Measurements from ENCODE around the gene NOG.

DNA sequence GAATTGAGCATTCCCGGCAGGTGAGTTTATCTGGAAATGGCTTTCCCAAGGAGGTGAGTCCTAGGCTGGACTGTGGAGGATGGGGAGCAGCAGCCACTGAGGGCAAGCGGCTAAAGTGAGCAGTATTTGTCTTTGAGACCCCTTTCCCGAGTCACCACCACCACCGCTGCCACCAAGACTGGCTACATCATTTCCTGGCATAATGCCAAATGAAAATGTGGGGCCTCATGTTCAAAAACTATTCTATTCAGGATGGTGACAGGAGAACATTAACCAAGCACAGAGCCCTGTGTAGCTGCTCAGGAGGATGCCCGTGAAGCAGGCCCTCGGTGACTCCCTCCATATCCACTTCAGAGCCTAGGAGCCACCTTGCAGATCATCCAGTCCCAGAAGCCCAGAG, 46.0 kb downstream of the NOG start:
- TF ChIP-seq, protein P1, sequence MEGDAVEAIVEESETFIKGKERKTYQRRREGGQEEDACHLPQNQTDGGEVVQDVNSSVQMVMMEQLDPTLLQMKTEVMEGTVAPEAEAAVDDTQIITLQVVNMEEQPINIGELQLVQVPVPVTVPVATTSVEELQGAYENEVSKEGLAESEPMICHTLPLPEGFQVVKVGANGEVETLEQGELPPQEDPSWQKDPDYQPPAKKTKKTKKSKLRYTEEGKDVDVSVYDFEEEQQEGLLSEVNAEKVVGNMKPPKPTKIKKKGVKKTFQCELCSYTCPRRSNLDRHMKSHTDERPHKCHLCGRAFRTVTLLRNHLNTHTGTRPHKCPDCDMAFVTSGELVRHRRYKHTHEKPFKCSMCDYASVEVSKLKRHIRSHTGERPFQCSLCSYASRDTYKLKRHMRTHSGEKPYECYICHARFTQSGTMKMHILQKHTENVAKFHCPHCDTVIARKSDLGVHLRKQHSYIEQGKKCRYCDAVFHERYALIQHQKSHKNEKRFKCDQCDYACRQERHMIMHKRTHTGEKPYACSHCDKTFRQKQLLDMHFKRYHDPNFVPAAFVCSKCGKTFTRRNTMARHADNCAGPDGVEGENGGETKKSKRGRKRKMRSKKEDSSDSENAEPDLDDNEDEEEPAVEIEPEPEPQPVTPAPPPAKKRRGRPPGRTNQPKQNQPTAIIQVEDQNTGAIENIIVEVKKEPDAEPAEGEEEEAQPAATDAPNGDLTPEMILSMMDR (conservative IDR thresholded peaks at IDR 0.05; ENCODE audit: low read length) = no peak
- no peak for TF ChIP-seq EZH2phosphoT487 (IDR thresholded peaks at IDR 0.05; ENCODE audit: borderline replicate concordance)

Data from Loucy (cell line).